IgD-negative memory B cell (primary cell): ENCODE results near the gene LIPG. TPM values are rescaled to one million over a fixed set of nuclear protein-coding genes. Genes with fewer than 3 reads are reported as not detected.
A peak's percentile ranks its signal among the peaks of the same experiment; 100 is the strongest.
"Not testable (repeated sequence)": the region's sequence is repeated elsewhere in the genome, so short reads cannot be mapped to it uniquely, and the experiment has no call there.

Experiments
- H3K27ac Mint-ChIP-seq, 3 donors: one replicate each; pipeline ENCODE4 v1.8.0; 2020 to 2022; ENCODE audit warnings: mild to moderate bottlenecking in 3 of 3, mixed read lengths in 3 of 3, moderate library complexity in 1 of 3
- H3K27me3 Mint-ChIP-seq: one replicate; pipeline ENCODE4 v1.8.0; 2021; ENCODE audit warnings: mixed read lengths
- H3K36me3 Mint-ChIP-seq: one replicate; pipeline ENCODE4 v1.8.0; 2020; ENCODE audit warnings: mild to moderate bottlenecking, mixed read lengths
- H3K4me1 Mint-ChIP-seq, 3 donors: one replicate each; pipeline ENCODE4 v1.8.0; 2020 to 2022; ENCODE audit warnings: mixed read lengths in 3 of 3, mild to moderate bottlenecking in 1 of 3
- H3K4me3 Mint-ChIP-seq, 4 donors: one replicate each; pipeline ENCODE4 v1.8.0; 2020 to 2022; ENCODE audit warnings: mild to moderate bottlenecking in 4 of 4, mixed read lengths in 4 of 4, moderate library complexity in 3 of 4
- H3K9me3 Mint-ChIP-seq, 3 donors: one replicate each; pipeline ENCODE4 v1.8.0; 2020 to 2021; ENCODE audit warnings: mixed read lengths in 3 of 3, mild to moderate bottlenecking in 1 of 3
- polyA plus RNA-seq: library from polyadenylated mRNA; unstranded; fragments of 300-500 nt; fragmentation: Illumina TruSeq; gene quantifications from one replicate; pipeline ENCODE4 v1.2.3, GENCODE V29; 2021

LIPG gene
- polyA plus RNA-seq, 1 donor from 2014 or later = not detected

GRCh38 chr18:49529596-49529995, 32.3 kb upstream of the LIPG start:
- peaks cover 2 to 4% (median 4%) of the 10 kb centered on the region in 3 donors for H3K4me1 Mint-ChIP-seq
- no peaks in the 10 kb centered on the region for H3K36me3 Mint-ChIP-seq
- H3K4me3 Mint-ChIP-seq = no peak overlapping the region
- no peaks in the 10 kb centered on the region for H3K9me3 Mint-ChIP-seq
- H3K27ac Mint-ChIP-seq = no peak overlapping the region
- H3K27me3 Mint-ChIP-seq = peaks cover 4% of the 10 kb centered on the region

GRCh38 chr18:49531678-49532153, 30.1 kb upstream of the LIPG start:
- peaks cover 0 to 3% (median 0%) of the 10 kb centered on the region in 3 donors for H3K9me3 Mint-ChIP-seq
- peaks cover 4% of the 10 kb centered on the region for H3K27me3 Mint-ChIP-seq
- peak overlapping the region; percentile 75 to 88 (median 78) for H3K4me3 Mint-ChIP-seq
- peaks cover 2 to 4% (median 4%) of the 10 kb centered on the region in 3 donors for H3K4me1 Mint-ChIP-seq
- no peaks in the 10 kb centered on the region for H3K36me3 Mint-ChIP-seq
- peak overlapping the region in 1 of 3 donors; percentile 53 for H3K27ac Mint-ChIP-seq

GRCh38 chr18:49534846-49535601, 26.8 kb upstream of the LIPG start:
- Mint-ChIP-seq H3K27ac (no peak overlapping the region), H3K4me1 (peaks cover 2 to 4% (median 4%) of the 10 kb centered on the region in 3 donors), H3K27me3 (peaks cover 4% of the 10 kb centered on the region)

GRCh38 chr18:49537232-49537896, 24.5 kb upstream of the LIPG start:
- Mint-ChIP-seq H3K27ac (no peak overlapping the region), H3K4me3 (no peak overlapping the region), H3K4me1 (no peaks in the 10 kb centered on the region)

More at GRCh38 chr18:49534846-49535601, 26.8 kb upstream of the LIPG start:
- peaks cover 0 to 3% (median 0%) of the 10 kb centered on the region in 3 donors for H3K9me3 Mint-ChIP-seq
- no peaks in the 10 kb centered on the region for H3K36me3 Mint-ChIP-seq
- no peak overlapping the region for H3K4me3 Mint-ChIP-seq

GRCh38 chr18:49544362-49544761, 17.5 kb upstream of the LIPG start:
- no peak overlapping the region for H3K27ac Mint-ChIP-seq
- H3K27me3 Mint-ChIP-seq = peaks cover 14% of the 10 kb centered on the region
- H3K4me1 Mint-ChIP-seq = no peaks in the 10 kb centered on the region
- H3K36me3 Mint-ChIP-seq = no peaks in the 10 kb centered on the region
- peaks cover 0 to 2% (median 0%) of the 10 kb centered on the region in 3 donors for H3K9me3 Mint-ChIP-seq
- H3K4me3 Mint-ChIP-seq = no peak overlapping the region

More at GRCh38 chr18:49537232-49537896, 24.5 kb upstream of the LIPG start:
- H3K27me3 Mint-ChIP-seq = no peaks in the 10 kb centered on the region
- H3K36me3 Mint-ChIP-seq = no peaks in the 10 kb centered on the region
- peaks cover 0 to 5% (median 0%) of the 10 kb centered on the region in 3 donors for H3K9me3 Mint-ChIP-seq

GRCh38 chr18:49546278-49546677, 15.6 kb upstream of the LIPG start:
- Mint-ChIP-seq H3K27ac (no peak overlapping the region), H3K9me3 (no peaks in the 10 kb centered on the region), H3K4me1 (no peaks in the 10 kb centered on the region), H3K36me3 (no peaks in the 10 kb centered on the region), H3K4me3 (no peak overlapping the region), H3K27me3 (peaks cover 18% of the 10 kb centered on the region)

GRCh38 chr18:49546719-49547273, 15.1 kb upstream of the LIPG start:
- peaks cover 22% of the 10 kb centered on the region for H3K27me3 Mint-ChIP-seq
- no peaks in the 10 kb centered on the region for H3K4me1 Mint-ChIP-seq
- H3K27ac Mint-ChIP-seq = no peak overlapping the region
- peaks cover 3% of the 10 kb centered on the region for H3K36me3 Mint-ChIP-seq
- no peak overlapping the region for H3K4me3 Mint-ChIP-seq
- H3K9me3 Mint-ChIP-seq = peaks cover 0 to 2% (median 0%) of the 10 kb centered on the region in 3 donors

GRCh38 chr18:49547701-49548100, 14.2 kb upstream of the LIPG start:
- no peak overlapping the region for H3K27ac Mint-ChIP-seq
- no peaks in the 10 kb centered on the region for H3K4me1 Mint-ChIP-seq
- peaks cover 0 to 2% (median 0%) of the 10 kb centered on the region in 3 donors for H3K9me3 Mint-ChIP-seq
- no peak overlapping the region for H3K4me3 Mint-ChIP-seq
- H3K36me3 Mint-ChIP-seq = peaks cover 3% of the 10 kb centered on the region
- H3K27me3 Mint-ChIP-seq = peaks cover 24% of the 10 kb centered on the region

GRCh38 chr18:49548229-49548636, 13.6 kb upstream of the LIPG start:
- Mint-ChIP-seq H3K4me3 (no peak overlapping the region), H3K27ac (no peak overlapping the region)

GRCh38 chr18:49550621-49551339, 11.1 kb upstream of the LIPG start:
- peaks cover 0 to 2% (median 0%) of the 10 kb centered on the region in 3 donors for H3K9me3 Mint-ChIP-seq
- H3K27ac Mint-ChIP-seq = peak overlapping the region in 1 of 3 donors; percentile 34
- H3K4me1 Mint-ChIP-seq = no peaks in the 10 kb centered on the region
- H3K27me3 Mint-ChIP-seq = peaks cover 25% of the 10 kb centered on the region
- no peak overlapping the region for H3K4me3 Mint-ChIP-seq
- peaks cover 3% of the 10 kb centered on the region for H3K36me3 Mint-ChIP-seq

More at GRCh38 chr18:49548229-49548636, 13.6 kb upstream of the LIPG start:
- Mint-ChIP-seq H3K36me3 (peaks cover 3% of the 10 kb centered on the region), H3K9me3 (peaks cover 0 to 2% (median 0%) of the 10 kb centered on the region in 3 donors), H3K27me3 (peaks cover 24% of the 10 kb centered on the region), H3K4me1 (no peaks in the 10 kb centered on the region)

- Mint-ChIP-seq H3K4me1 (no peaks in the 10 kb centered on the region), H3K27me3 (peaks cover 17% of the 10 kb centered on the region), H3K36me3 (peaks cover 3% of the 10 kb centered on the region), H3K9me3 (peaks cover 0 to 2% (median 0%) of the 10 kb centered on the region in 3 donors), H3K4me3 (no peak overlapping the region), H3K27ac (no peak overlapping the region)
Measured at GRCh38 chr18:49553003-49553402, 8.9 kb upstream of the LIPG start.

- H3K27ac Mint-ChIP-seq = no peak overlapping the region
- no peak overlapping the region for H3K4me3 Mint-ChIP-seq
- H3K27me3 Mint-ChIP-seq = peaks cover 23% of the 10 kb centered on the region
Measured at GRCh38 chr18:49555641-49556040, 6.2 kb upstream of the LIPG start.

GRCh38 chr18:49558356-49558755, 3.5 kb upstream of the LIPG start:
- Mint-ChIP-seq H3K36me3 (no peaks in the 10 kb centered on the region), H3K27ac (no peak overlapping the region), H3K4me1 (peaks cover 5 to 20% (median 9%) of the 10 kb centered on the region in 3 donors), H3K27me3 (peaks cover 38% of the 10 kb centered on the region), H3K9me3 (no peaks in the 10 kb centered on the region), H3K4me3 (no peak overlapping the region)

More at GRCh38 chr18:49555641-49556040, 6.2 kb upstream of the LIPG start:
- H3K36me3 Mint-ChIP-seq = peaks cover 3% of the 10 kb centered on the region
- H3K4me1 Mint-ChIP-seq = peaks cover 0 to 3% (median 3%) of the 10 kb centered on the region in 3 donors
- peaks cover 0 to 2% (median 0%) of the 10 kb centered on the region in 3 donors for H3K9me3 Mint-ChIP-seq

- H3K27ac Mint-ChIP-seq, H3K36me3 Mint-ChIP-seq, H3K4me3 Mint-ChIP-seq, H3K9me3 Mint-ChIP-seq: not testable (repeated sequence)
- H3K4me1 Mint-ChIP-seq = peaks cover 5 to 20% (median 9%) of the 10 kb centered on the region in 3 donors
- peaks cover 49% of the 10 kb centered on the region for H3K27me3 Mint-ChIP-seq
Measured at GRCh38 chr18:49559326-49559931, 2.4 kb upstream of the LIPG start.
